ENCODE data around the gene MEGF11.

DNA sequence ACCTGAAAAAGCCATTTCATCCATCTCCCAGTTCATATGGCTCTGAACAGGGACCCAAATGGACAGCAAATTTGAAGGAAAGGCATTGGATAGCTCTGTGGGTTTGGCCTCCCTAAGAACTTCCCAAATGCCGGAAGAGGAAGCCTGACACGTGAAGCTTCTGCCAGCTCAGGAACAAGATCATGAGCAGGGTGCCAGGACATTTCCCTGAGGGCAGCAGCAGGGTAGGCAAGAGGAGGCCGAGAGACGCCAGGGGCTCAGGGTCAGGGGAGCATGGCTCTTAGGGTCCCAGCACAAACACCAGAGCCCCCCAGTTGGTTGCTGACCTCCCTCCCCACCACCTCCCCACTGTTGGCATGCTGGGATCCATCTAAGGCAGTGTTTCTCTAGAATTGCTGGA is 187.5 kb downstream of the MEGF11 start:
- TF ChIP-seq, protein P1, sequence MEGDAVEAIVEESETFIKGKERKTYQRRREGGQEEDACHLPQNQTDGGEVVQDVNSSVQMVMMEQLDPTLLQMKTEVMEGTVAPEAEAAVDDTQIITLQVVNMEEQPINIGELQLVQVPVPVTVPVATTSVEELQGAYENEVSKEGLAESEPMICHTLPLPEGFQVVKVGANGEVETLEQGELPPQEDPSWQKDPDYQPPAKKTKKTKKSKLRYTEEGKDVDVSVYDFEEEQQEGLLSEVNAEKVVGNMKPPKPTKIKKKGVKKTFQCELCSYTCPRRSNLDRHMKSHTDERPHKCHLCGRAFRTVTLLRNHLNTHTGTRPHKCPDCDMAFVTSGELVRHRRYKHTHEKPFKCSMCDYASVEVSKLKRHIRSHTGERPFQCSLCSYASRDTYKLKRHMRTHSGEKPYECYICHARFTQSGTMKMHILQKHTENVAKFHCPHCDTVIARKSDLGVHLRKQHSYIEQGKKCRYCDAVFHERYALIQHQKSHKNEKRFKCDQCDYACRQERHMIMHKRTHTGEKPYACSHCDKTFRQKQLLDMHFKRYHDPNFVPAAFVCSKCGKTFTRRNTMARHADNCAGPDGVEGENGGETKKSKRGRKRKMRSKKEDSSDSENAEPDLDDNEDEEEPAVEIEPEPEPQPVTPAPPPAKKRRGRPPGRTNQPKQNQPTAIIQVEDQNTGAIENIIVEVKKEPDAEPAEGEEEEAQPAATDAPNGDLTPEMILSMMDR (IDR thresholded peaks at IDR 0.05) = no peak
- no peak for TF ChIP-seq POLR2A (IDR thresholded peaks at IDR 0.05)
